ENCODE results near the gene KIAA1755.

KIAA1755 gene

DNA sequence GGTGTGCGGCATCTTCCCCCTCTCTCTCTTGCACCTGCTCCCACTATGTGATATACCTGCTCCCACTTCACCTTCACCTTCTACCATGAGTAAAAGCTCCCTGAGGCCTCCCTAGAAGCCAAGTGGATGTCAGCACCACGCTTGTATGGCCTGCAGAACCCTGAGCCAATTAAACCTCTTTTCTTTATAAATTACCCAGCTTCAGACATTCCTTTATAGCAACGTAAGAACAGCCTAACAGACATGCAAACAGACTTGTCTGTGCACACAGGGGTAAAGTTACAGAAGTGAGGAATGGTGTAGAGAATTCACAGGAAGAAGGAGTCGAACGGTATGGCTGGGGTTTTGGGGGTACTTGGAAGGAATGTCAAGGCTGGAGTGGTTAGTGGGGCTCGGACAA lies 80.7 kb downstream of the KIAA1755 start:
- no peak for DNase-seq

GRCh38 chr20:38178581-38178980 lies 82.0 kb downstream of the KIAA1755 start:
- no peak for DNase-seq

DNA sequence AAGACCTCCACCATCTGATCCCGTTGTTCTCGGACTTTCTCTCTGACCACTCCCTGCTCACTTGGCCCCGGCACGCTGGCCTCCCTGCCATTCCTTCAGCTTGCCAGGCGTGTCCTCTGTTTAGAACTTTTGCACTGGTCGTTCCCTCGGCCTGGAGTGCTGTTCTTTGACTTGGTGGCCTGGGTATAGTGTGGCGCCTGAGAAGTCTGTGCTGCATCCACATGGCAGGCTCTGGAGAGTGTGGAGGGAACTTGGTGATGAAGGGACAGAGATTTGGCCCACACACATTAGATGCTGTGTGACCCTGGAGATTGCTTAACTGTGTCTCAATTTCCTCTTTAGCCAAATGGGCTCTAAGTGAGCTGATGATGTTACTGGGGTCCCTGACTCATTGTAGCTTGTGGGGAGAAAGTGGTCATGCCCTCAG lies 82.5 kb downstream of the KIAA1755 start:
- no peak for DNase-seq

DNA sequence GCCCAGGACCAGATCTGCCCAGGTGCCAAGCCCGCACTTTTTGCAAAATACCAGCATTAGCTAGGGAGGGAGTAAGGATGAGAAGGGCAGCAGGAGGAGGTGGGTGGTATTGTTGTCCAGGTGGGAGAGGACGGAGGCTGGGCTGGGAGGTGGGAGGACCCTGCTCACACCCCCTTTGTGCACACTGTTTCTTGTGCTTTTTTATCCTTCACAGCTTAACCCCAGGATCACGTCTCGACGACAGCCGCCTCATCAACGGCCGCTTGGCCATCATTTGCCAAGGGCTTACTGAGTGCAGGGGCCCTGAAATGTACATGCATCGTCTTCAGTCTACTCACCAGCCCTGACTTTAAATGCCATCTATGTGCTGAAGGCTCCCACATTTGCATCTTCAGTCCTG lies 83.3 kb downstream of the KIAA1755 start:
- DNase-seq = no peak

- no peak for DNase-seq
These were observed 85.0 kb downstream of the KIAA1755 start for GRCh38 chr20:38175304-38176180.

DNA sequence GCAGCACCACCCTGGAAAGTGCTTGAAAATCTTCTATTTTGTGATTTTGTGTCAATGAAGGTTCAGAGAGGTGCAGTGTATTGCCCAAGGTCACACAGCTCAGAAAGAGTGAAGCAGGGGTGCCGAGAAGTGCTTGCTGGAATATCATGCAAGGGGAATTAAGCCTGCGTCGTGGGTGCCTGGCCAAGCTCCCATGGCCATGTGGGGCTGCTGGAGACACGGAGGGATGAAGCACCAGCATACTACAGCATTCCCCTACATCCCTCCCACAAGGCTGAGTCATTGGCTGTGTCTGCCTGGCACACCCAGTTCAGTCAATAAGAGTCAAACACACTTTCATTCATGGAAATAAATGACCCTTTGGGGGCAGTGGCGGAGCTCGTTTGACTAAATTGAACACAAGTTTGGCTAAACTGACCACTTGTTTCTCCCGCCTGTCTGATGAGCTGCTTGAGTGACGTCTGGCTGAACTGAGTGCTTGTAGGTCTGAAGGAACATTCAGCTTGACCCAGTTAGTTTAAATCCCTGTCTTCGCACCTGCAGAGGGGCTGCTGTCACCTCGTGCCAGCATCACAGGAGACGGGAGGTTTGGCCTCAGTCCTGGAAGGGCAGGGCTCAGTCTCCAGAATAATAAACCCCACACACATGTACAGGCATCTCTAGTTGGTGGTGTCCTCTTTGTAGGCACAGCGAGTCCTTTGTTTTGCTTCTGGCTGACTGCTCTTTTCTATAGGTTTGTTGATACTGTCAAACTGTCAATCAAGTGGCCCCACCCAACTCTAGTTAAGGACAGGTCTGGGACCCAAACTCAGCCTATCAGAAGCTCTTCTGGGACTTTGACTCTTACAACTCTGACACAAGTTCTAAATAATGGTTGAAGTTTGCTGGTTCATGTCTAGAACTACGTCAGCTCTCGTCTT lies 87.0 kb downstream of the KIAA1755 start:
- DNase-seq = no peak

DNA sequence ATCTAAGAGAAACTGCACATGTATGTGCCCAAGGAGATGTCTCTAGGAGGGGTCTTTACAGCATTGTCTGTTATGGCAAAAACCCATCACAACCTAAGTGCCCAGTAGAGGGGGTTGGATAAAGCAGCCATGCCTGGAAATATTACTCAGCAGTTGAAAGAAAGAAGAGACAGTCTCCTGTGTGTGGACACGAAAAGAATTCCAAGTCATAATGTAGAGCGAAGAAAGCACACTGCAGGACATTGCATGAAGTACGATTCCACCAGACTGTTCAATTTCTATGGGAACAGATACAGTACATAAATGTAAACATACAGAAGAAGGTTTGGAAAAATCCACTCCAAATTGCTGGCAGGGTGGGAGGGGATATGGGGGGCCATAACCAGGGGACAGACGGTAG lies 88.1 kb downstream of the KIAA1755 start:
- no peak for DNase-seq

- DNase-seq = no peak
These were observed 88.9 kb downstream of the KIAA1755 start for GRCh38 chr20:38171675-38172043.

DNA sequence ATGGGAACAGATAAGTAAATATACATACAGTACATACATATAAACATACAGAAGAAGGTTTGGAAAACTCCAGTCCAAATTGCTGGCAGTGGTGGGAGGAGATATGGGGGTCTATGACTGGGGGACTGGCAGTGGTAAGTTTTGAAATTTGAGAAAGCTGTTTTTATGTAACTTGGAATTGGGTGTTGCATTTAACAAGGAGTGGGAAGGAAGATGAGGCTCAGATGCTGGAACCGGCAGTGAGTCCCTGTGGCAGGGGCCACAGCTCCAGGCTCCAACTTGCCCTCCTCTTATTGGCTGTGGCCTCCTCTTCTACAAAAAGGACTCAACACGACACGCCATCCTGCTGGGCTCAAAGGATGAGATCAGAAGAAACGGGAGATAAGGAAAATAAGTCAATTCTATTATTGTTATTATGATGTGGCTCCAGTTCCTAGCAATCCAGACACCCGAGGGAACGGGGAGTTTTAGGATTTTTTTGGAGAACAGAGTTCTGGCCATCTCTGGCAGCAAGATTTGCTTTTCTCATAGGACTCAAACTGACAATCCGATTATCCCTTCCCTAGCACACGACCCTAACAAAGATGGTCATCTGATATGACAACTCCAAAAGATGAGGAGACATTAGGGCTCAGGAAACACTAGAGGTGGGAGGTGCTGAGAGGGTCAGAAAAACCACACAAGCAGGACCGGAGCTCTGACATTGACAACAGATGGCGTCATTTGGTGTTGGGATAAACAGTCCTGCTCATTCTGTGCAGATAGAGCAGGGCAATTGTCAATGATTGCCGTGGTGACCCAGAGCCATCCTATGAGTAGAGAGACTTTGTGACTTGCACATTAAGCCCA lies 89.5 kb downstream of the KIAA1755 start:
- no peak for DNase-seq

DNA sequence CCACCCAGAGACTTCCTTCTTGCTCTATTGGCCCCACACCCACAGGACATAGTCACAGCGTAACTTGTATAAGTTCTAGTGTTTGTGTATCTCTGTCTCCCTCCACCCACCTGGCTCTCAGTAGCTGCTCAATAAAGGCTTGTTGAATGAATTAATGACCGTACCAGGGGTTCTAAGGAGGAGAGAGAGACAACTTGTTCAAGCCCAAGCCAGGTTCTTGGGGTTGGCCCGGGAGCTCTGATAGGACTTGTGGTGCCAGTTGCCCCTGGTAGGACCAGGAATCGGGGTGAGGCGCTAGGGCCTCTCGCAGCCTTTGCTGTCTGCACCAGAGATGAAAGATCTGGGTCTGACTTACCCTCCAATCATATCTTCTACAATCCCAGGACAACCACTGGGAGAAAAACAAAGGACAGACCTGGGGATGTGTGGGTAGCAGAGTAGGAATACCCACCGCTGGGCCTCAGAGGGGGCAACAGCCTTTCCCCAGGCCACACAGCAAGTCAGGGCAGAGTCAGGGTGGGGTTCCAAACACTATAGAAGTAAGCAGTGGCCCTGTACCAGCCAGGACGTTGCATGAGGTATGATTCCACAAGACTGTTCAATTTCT lies 90.2 kb downstream of the KIAA1755 start:
- no peak for DNase-seq

DNA sequence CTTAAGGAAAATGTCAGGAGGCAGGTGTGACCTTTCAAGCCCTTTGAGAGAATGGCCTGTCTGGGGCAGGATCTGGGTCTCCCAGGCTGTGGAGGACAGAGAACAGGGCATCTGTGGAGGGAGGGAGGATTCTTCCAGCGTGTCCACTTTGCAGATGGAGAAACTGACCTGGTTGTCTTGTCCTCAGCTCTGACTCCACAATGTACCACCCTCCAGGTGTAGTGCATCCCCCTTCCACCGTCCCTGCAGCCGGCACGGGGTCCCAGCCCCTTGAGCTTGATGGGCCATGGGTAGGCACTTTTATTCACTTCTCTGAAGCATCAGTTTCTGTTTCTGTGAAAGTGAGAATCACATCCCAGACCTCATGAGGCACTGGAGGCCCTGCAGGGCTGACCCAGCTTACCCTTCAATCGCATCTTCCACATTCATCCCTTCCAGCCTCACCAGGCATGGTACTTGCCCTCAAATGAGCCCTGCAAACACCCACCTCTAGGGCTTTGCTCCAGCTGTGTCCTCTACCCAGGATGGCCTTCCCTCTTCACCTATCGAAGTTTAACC lies 90.8 kb downstream of the KIAA1755 start:
- no peak for DNase-seq

DNA sequence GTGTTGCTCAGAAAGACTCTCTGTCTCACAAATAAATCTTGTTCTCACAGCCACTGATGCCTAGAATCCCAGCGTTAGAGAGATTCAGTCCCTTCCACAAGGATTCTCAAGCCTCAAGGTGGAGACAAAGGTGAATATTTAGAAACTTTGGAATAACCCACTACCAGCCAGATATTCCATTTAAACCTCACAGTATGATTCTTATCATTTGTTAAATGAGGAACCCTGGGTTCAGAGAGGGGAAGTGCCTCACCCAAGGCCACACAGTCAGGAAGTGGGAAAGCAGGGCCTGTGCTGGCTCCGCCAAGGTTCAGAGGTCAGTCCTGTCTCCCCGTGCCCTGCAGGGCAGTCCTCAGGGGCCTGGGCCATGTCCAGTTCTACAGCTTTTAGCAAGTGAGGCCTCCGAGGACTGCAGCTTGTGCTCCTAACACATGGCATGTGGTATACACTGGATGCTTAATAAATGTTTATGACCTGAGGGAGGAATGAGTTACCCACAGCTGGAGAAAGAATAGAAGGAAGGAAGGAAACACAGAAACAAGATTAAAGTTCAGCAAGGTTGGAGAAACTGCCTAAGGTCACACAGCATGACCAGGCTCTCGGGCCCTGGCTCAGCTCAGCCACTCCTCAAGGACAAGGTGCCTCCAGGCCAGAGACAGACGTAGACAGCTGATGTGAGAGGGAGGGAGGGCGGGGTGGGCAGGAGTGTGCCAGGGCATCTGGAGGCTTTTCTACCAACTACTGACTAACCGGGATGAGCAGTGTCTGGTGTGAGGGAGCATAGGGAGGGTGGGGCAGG lies 91.5 kb downstream of the KIAA1755 start:
- no peak for DNase-seq

- no peak for DNase-seq
These were observed 92.4 kb downstream of the KIAA1755 start for GRCh38 chr20:38167851-38168760.

GRCh38 chr20:38167328-38167850 lies 93.1 kb downstream of the KIAA1755 start:
- no peak for DNase-seq

DNA sequence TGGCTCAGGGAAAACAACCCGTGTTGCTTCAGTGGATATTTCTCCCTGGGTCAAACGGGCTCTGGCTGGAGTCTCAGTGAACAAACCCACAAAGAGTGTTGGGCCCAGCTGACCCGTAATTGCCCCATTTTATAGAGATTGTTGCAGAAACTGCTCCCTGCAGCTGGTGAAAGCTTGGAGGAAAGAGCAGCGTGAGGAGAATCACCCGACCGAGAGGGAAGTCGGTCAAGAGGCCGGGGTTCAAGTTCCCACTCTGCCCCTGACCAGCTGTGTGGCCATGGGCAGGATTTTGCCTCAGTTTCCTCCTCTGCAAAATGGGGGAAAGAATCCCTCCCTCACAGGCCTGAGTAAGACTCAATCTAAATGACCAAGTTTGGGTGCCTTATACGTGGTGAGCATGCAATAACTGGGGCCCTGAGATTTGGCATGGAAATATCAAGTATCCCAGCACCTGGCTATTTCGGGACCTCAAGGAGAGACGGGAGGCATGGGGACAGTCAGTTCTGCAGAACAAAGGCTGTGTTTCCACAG lies 93.8 kb downstream of the KIAA1755 start:
- no peak for DNase-seq

DNA sequence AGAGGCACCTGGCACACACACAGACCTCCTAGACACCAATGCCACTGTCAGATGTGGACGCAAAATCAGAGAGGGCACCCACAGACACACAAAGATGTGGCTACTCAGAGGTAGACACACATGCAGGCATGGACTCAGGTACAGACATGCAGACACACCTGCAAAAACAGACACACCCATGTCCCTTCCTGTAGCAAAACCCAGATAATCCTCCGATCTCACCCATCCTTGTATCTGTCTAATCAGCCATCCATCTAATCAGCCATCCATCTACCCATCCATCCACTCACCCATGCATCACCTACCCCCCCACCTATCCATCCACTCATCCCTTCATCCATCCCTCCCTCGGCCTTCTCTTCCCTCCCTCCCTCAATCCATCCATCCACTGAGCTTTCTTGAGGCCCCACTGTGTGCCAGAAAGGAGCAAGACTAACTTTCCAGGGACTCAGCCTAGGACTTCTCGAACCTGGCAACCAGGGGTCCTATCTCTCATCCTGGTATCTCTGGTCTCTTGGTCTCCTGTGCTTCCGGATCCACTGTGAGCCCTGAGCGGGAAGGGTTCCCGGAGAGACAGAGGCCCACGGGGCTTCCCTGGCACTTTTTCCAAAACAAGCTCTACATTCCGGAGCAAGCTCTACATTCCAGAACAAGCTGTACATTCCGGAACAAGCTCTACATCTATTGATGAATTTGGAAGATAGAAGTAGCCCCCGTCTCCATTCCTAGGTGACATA lies 94.4 kb downstream of the KIAA1755 start:
- no peak for DNase-seq

DNA sequence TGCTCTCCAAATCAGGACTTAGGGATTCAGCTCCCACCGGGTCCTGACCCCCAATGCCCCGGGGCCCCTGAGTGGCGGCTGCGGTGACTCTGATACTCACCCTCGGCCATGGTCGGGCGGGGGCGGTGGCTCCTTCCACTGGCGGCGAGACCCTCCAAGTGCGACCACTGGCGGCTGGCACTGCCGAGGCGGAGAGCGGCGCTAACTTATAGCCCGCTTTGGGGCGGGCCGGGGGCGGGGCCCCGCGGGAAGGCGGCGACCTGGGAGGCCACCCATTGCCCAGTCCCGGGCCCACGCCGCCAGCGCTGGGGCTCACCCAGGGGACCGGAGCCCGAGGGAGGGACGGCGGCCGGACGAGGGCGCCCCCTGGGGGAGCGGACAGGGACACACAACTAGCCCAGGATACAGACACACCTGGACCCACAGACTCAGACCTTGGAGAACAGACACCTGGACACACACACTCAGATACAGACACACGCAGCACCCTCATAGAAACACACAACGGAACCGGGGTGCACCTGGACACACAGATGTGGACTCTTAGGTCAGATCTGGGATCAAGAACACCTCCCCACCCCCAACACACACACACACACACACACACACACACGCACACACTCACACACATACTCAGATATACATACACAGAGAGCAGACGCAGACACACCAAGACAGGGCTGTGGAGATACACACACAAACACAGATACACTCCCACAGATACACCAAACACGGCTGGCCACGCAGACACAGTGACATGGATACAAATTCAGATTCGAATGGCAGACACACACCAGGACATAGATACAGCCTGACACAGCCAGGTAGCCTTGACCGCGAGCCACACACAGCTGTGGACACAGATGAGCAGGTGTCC lies 95.2 kb downstream of the KIAA1755 start, which contains the start of gene TGM2:
TGM2 (minus strand) TSS at position 182 of the 877 bp plus-strand sequence; CDS start at position 110, 72 bp downstream.
- DNase-seq = no peak

All from cerebellar nuclear complex (tissue), 1 donor.